ENCODE measurements around the gene HAPSTR1. TPM values are rescaled to one million over a fixed set of nuclear protein-coding genes. Genes with fewer than 3 reads are reported as not detected.

HAPSTR1 gene
- total and polyA plus RNA-seq, 2 donors (not counting 3 experiments of a cell fraction or from before 2014, with no cell fraction given): 15.7 to 63.7 TPM

GRCh38 chr16:9096416-9096952 lies 5.0 kb downstream of the HAPSTR1 start:
- Histone ChIP-seq H3K4me2 (ENCODE audit: insufficient read depth, low read length) (peak overlapping the region; percentile 100), H3K4me1 (ENCODE audit: control insufficient read depth, extremely low read depth, insufficient read depth, low read length) (peaks cover 35% of the 10 kb centered on the region), H3K9me1 (replicated peaks; ENCODE audit: control insufficient read depth, extremely low read depth, insufficient read depth, low read length) (no peaks in the 10 kb centered on the region), H3K4me3 (replicated peaks in 1 of 3; ENCODE audit: insufficient read depth in 1 of 3, low read depth in 1 of 3, low read length in 3 of 3) (no peak overlapping the region), H3K9ac (replicated peaks; ENCODE audit: extremely low read depth, insufficient read depth, low read length) (no peak overlapping the region), H2AFZ (ENCODE audit: low read depth, low read length) (no peak overlapping the region), H3K27ac (ENCODE audit: insufficient read depth, low read depth, low read length) (no peak overlapping the region), H4K20me1 (replicated peaks; ENCODE audit: control insufficient read depth, extremely low read depth, insufficient read depth, low read length) (peaks cover 35% of the 10 kb centered on the region), H3K9me3 (replicated peaks; ENCODE audit: control insufficient read depth, insufficient read depth, low read length) (no peaks in the 10 kb centered on the region), H3K79me2 (ENCODE audit: control insufficient read depth, insufficient read depth, low read length) (peaks cover 100% of the 10 kb centered on the region), H3K27me3 (ENCODE audit: control insufficient read depth in 2 of 2, insufficient read depth in 2 of 2, low read length in 2 of 2) (no peaks in the 10 kb centered on the region), H3K36me3 (ENCODE audit: control insufficient read depth in 2 of 2, extremely low read depth in 1 of 2, insufficient read depth in 2 of 2, low read length in 2 of 2) (peaks cover 13 to 23% of the 10 kb centered on the region in 2 experiments)
- TF ChIP-seq JUN (IDR thresholded peaks at IDR 0.05; ENCODE audit: borderline replicate concordance, insufficient read depth, insufficient read length, low read depth): no peak
- no peak for TF ChIP-seq MYC (IDR thresholded peaks at IDR 0.05; ENCODE audit: low read depth, low read length)
- no peak for TF ChIP-seq POLR2AphosphoS5 (IDR thresholded peaks at IDR 0.05; ENCODE audit: insufficient read depth, low read depth, low read length)
- no peak for TF ChIP-seq EZH2 (IDR thresholded peaks at IDR 0.05; ENCODE audit: borderline replicate concordance, low read depth, low read length, severe bottlenecking)
- no peak for TF ChIP-seq FOS (IDR thresholded peaks at IDR 0.05; ENCODE audit: borderline replicate concordance, insufficient read depth, low read length)
- no peak for TF ChIP-seq CTCF (IDR thresholded peaks at IDR 0.05; ENCODE audit: extremely low read depth in 1 of 2, insufficient read depth in 1 of 2, low read depth in 1 of 2, low read length in 2 of 2)
- no peak for TF ChIP-seq MAX (IDR thresholded peaks at IDR 0.05; ENCODE audit: insufficient read depth, insufficient read length)
- intact Hi-C loops (cut with micrococcal nuclease): no loop called here
- no peak for FAIRE-seq
- ChIA-PET POLR2A (interaction anchor here (0.7 kb wide), 1 partner anchor 1521 kb away, joined by 4 read pairs; no protein-coding TSS in a partner anchor), CTCF (interaction anchor here (1.0 to 2.5 kb wide), 2 partner anchors 13 to 88 kb away, joined by 3 to 7 read pairs; no protein-coding TSS in a partner anchor)
- dilution Hi-C loops (cut with MboI; ENCODE audit: extremely low pct_ligation_motif_present, low sequenced_read_pairs): no loop called here
- DNase-seq (ENCODE audit: low read depth, low spot score): no peak
- no TSS peak for BruUV-seq (replicated peaks)
